ENCODE results near the gene BCAP29. TPM values are rescaled to one million over a fixed set of nuclear protein-coding genes. Genes with fewer than 3 reads are reported as not detected.
A peak's percentile ranks its signal among the peaks of the same experiment; 100 is the strongest.

The BCAP29 gene
- total and polyA plus RNA-seq, 9 of the 15 experiments (the other 6 are each of a cell fraction or from before 2014, with no cell fraction given), result 63.4 to 137 (median 79.7) TPM

DNA sequence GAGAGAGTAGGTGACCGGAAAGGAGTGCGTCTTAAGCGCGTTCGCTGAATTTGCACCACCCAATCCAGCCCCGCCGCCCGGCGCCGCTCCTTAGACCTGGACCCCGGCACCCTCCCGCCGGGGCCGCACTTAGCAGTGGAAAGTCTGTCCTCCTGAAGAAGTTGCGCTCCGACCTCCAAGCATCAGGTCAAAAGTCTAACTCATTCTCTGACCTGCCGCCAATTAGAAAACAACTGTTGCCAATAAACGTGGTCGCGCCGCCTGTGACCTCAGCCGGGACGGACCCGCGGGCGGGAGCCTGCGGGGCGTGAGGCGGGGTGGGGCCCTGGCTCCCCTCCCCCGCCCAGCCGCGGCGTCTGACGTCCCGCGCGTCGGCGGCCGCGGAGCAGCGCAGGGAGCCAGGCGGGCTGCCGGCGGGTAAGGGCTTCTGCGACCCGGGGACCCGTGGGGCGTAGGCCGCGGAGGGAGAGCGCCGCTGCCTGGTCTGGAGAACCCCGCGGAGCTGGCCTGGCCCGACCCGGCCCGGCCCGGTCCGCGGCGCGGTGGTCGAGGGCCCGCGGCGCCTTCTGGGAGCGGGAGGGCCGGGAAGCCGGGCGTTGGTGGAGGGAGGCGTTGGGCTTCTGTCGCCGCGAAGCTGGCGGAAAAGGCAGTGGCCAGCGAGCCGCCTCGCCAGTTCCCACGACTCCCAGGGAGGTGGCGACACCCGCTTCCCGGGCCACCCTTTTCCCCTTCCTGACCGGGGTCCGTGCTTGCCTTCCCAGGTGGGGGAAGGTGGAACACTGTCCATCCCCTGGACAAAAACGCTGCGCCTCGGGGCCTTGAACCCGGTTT is at the start of gene BCAP29 (continued):
- 0 out of 2 replicates have a peak, but pooled peaks have one; percentile 9 for TF ChIP-seq MAFG (tag; conservative IDR thresholded peaks at IDR 0.05)
- TF ChIP-seq ETV6 (IDR thresholded peaks at IDR 0.05; ENCODE audit: borderline replicate concordance in 1 of 2, low read depth in 2 of 2, low read length in 1 of 2), result no peak
- no peak for TF ChIP-seq ETV6 (CRISPR knock-in tag; IDR thresholded peaks at IDR 0.05; ENCODE audit: borderline replicate concordance)
- no peak for TF ChIP-seq ZNF717 (CRISPR knock-in tag; IDR thresholded peaks at IDR 0.05)
- TF ChIP-seq RNF2 (IDR thresholded peaks at IDR 0.05), result no peak; the same call in 1 of the 2 replicates
- no peak for TF ChIP-seq KDM1A (IDR thresholded peaks at IDR 0.05)
- no peak for TF ChIP-seq HDAC6 (IDR thresholded peaks at IDR 0.05; ENCODE audit: low read depth, low read length)
- TF ChIP-seq EP400 (IDR thresholded peaks at IDR 0.05), result peak; percentile 87
- no peak for TF ChIP-seq PHTF2 (CRISPR knock-in tag; IDR thresholded peaks at IDR 0.05)
- TF ChIP-seq BCOR (IDR thresholded peaks at IDR 0.05), result peak; percentile 70
- peak; percentile 72 for TF ChIP-seq ZNF134 (CRISPR knock-in tag; conservative IDR thresholded peaks at IDR 0.05)
- TF ChIP-seq NCOR1 (IDR thresholded peaks at IDR 0.05), result 0 out of 2 replicates have a peak, but pooled peaks have one; percentile 36
- TF ChIP-seq, protein P1, sequence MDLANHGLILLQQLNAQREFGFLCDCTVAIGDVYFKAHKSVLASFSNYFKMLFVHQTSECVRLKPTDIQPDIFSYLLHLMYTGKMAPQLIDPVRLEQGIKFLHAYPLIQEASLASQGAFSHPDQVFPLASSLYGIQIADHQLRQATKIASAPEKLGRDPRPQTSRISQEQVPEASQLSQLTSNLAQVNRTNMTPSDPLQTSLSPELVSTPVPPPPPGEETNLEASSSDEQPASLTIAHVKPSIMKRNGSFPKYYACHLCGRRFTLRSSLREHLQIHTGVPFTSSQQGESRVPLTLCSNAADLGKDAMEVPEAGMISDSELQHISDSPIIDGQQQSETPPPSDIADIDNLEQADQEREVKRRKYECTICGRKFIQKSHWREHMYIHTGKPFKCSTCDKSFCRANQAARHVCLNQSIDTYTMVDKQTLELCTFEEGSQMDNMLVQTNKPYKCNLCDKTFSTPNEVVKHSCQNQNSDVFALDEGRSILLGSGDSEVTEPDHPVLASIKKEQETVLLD (IDR thresholded peaks at IDR 0.05), result no peak
- TF ChIP-seq, protein P2, sequence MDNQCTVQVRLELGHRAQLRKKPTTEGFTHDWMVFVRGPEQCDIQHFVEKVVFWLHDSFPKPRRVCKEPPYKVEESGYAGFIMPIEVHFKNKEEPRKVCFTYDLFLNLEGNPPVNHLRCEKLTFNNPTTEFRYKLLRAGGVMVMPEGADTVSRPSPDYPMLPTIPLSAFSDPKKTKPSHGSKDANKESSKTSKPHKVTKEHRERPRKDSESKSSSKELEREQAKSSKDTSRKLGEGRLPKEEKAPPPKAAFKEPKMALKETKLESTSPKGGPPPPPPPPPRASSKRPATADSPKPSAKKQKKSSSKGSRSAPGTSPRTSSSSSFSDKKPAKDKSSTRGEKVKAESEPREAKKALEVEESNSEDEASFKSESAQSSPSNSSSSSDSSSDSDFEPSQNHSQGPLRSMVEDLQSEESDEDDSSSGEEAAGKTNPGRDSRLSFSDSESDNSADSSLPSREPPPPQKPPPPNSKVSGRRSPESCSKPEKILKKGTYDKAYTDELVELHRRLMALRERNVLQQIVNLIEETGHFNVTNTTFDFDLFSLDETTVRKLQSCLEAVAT (IDR thresholded peaks at IDR 0.05), result peak; percentile 35 to 76; a peak in 3 of 4 replicates
- TF ChIP-seq MEIS2 (IDR thresholded peaks at IDR 0.05; ENCODE audit: partially characterized antibody), result peak; percentile 46
- TF ChIP-seq, protein P3, sequence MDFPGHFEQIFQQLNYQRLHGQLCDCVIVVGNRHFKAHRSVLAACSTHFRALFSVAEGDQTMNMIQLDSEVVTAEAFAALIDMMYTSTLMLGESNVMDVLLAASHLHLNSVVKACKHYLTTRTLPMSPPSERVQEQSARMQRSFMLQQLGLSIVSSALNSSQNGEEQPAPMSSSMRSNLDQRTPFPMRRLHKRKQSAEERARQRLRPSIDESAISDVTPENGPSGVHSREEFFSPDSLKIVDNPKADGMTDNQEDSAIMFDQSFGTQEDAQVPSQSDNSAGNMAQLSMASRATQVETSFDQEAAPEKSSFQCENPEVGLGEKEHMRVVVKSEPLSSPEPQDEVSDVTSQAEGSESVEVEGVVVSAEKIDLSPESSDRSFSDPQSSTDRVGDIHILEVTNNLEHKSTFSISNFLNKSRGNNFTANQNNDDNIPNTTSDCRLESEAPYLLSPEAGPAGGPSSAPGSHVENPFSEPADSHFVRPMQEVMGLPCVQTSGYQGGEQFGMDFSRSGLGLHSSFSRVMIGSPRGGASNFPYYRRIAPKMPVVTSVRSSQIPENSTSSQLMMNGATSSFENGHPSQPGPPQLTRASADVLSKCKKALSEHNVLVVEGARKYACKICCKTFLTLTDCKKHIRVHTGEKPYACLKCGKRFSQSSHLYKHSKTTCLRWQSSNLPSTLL (IDR thresholded peaks at IDR 0.05), result no peak
- TF ChIP-seq HNRNPLL (IDR thresholded peaks at IDR 0.05; ENCODE audit: low read depth, low read length, poor library complexity, severe bottlenecking), result peak; percentile 70
- TF ChIP-seq ESRRA (IDR thresholded peaks at IDR 0.05; ENCODE audit: borderline replicate concordance, low read depth), result peak; percentile 86
- TF ChIP-seq ZNF668 (CRISPR knock-in tag; IDR thresholded peaks at IDR 0.05), result no peak
- peak; percentile 83; the same call in 1 of the 2 replicates for TF ChIP-seq TARDBP (IDR thresholded peaks at IDR 0.05)
- no peak for TF ChIP-seq TCF7 (IDR thresholded peaks at IDR 0.05; ENCODE audit: borderline replicate concordance)
- TF ChIP-seq SMARCE1 (IDR thresholded peaks at IDR 0.05), result peak; percentile 58; the same call in 1 of the 2 replicates
- TF ChIP-seq NR2F6 (CRISPR knock-in tag; IDR thresholded peaks at IDR 0.05), result no peak
- TF ChIP-seq ILF3 (IDR thresholded peaks at IDR 0.05; ENCODE audit: borderline replicate concordance), result peak; percentile 98; the same call in 1 of the 2 replicates
